ENCODE data around the gene SLC13A1.

DNA sequence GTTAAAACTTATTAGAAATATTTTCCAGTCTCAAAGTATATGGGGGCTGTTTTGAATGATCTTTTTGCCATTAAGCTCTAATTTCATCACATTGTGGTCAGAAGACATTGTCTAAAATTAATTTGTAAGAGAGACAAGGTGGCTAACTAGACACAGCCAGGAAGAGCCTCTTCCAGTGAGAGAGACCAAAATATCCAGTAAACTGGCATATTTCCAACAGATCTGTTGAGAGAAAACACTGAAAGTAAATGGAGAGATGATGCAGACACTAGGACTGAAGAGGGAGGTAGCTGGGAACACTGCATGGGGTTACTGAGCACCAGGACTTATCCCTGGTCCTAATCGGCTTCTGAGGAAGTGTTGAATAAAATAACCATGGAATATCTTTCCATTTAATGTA, 102.8 kb downstream of the SLC13A1 start:
- no peak for TF ChIP-seq POLR2A (IDR thresholded peaks at IDR 0.05)
- TF ChIP-seq, protein P1, sequence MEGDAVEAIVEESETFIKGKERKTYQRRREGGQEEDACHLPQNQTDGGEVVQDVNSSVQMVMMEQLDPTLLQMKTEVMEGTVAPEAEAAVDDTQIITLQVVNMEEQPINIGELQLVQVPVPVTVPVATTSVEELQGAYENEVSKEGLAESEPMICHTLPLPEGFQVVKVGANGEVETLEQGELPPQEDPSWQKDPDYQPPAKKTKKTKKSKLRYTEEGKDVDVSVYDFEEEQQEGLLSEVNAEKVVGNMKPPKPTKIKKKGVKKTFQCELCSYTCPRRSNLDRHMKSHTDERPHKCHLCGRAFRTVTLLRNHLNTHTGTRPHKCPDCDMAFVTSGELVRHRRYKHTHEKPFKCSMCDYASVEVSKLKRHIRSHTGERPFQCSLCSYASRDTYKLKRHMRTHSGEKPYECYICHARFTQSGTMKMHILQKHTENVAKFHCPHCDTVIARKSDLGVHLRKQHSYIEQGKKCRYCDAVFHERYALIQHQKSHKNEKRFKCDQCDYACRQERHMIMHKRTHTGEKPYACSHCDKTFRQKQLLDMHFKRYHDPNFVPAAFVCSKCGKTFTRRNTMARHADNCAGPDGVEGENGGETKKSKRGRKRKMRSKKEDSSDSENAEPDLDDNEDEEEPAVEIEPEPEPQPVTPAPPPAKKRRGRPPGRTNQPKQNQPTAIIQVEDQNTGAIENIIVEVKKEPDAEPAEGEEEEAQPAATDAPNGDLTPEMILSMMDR (IDR thresholded peaks at IDR 0.05): no peak

Data from adrenal gland (tissue), 5 donors.